HepG2 (cell line): ENCODE data around the gene STAC. TPM values are rescaled to one million over a fixed set of nuclear protein-coding genes. Genes with fewer than 3 reads are reported as not detected.

Experiments used
- ATAC-seq: fragments of 200-7000 bp; cut with Tn5 transposase; 3 replicates; pipeline ENCODE4 v1.9.1; 2020; ENCODE audit warnings: mild to moderate bottlenecking, moderate library complexity
- BruUV-seq: library from RNA; stranded (reverse); fragments of 400-500 nt; replicated peaks from 2 replicates; lab custom pipeline; 2021; lab: Mats Ljungman, UMichigan
- CTCF ChIA-PET: fragments of 300-600 bp; formaldehyde crosslinking; extraction: SDS; loops from one replicate; lab custom pipeline; 2021; ENCODE audit warnings: low total read pairs, inconsistent platforms, low intra/inter-chr PET ratio; lab: Yijun Ruan, JAX
- POLR2A ChIA-PET: fragments of 350-600 bp; sonication (Branson Sonifier 250); formaldehyde crosslinking; loops from one replicate; lab custom pipeline; 2020; ENCODE audit warnings: antibody characterized with exemption, inconsistent platforms; lab: Yijun Ruan, JAX
- DNase-seq: peaks from one replicate; pipeline ENCODE4 v3.0.0-alpha.2; 2015; ENCODE audit warnings: low spot score
- FAIRE-seq: peaks from 3 replicates; lab custom pipeline; 2011; peaks lifted over from hg19 to GRCh38; lab: Jason Lieb, UNC
- H2AFZ ChIP-seq: one replicate; pipeline ENCODE4 v1.6.1; 2011; ENCODE audit warnings: low read length, inconsistent platforms
- H3K27ac ChIP-seq: fragments of 300-600 bp; 3 replicates; pipeline ENCODE4 v1.8.0; 2011; ENCODE audit warnings: mixed run types, mild to moderate bottlenecking, mixed read lengths, low read length, inconsistent platforms; ENCODE audit not compliant: insufficient read depth; ENCODE audit errors: extremely low read length
- H3K27me3 ChIP-seq, 2 experiments: fragments of 200-600 bp in 1 of 2; 2 replicates in 1 of 2; 3 replicates in 1 of 2; pipeline versions ENCODE4 v1.6.0 to v1.8.0; 2011; ENCODE audit warnings: low read length in 2 of 2, mild to moderate bottlenecking in 2 of 2, moderate library complexity in 2 of 2, inconsistent platforms in 1 of 2; ENCODE audit not compliant: insufficient read depth in 2 of 2, control insufficient read depth in 1 of 2
- H3K36me3 ChIP-seq, 2 experiments: fragments of 200-600 bp in 1 of 2; replicated peaks in 1 of 2; 2 replicates in 1 of 2; 3 replicates in 1 of 2; pipeline versions ENCODE4 v1.5.1 to v1.8.0; 2011; ENCODE audit warnings: low read length in 2 of 2, inconsistent platforms in 1 of 2; ENCODE audit not compliant: insufficient read depth in 2 of 2, control insufficient read depth in 1 of 2
- H3K4me1 ChIP-seq: 2 replicates; pipeline ENCODE4 v1.5.1; 2012; ENCODE audit warnings: low read length, inconsistent platforms; ENCODE audit not compliant: insufficient read depth
- H3K4me2 ChIP-seq: 2 replicates; pipeline ENCODE4 v1.6.0; 2011; ENCODE audit warnings: low read depth, low read length, inconsistent platforms
- H3K4me3 ChIP-seq, 3 experiments: fragments of 200-600 bp in 1 of 3; sonication (generic), shearing (Covaris generic) in 1 of 3; replicated peaks in 1 of 3; 2 replicates each; pipeline ENCODE4 v1.5.1; 2011 to 2016; ENCODE audit warnings: low read length in 3 of 3, inconsistent platforms in 2 of 3, low read depth in 2 of 3, mild to moderate bottlenecking in 2 of 3, control low read depth in 1 of 3, mixed read lengths in 1 of 3; ENCODE audit not compliant: insufficient read depth in 1 of 3
- H3K79me2 ChIP-seq: one replicate; pipeline ENCODE4 v1.6.1; 2011; ENCODE audit warnings: low read length, inconsistent platforms; ENCODE audit not compliant: insufficient read depth
- H3K9ac ChIP-seq: 2 replicates; pipeline ENCODE4 v1.6.0; 2011; ENCODE audit warnings: mild to moderate bottlenecking, low read depth, low read length, inconsistent platforms; ENCODE audit not compliant: insufficient read depth
- H3K9me3 ChIP-seq: 2 replicates; pipeline ENCODE4 v1.5.1; 2012; ENCODE audit warnings: mild to moderate bottlenecking, low read length
- H4K20me1 ChIP-seq: 2 replicates; pipeline ENCODE4 v1.6.0; 2011; ENCODE audit warnings: inconsistent platforms, mild to moderate bottlenecking, low read length, moderate library complexity; ENCODE audit not compliant: insufficient read depth
- AHR ChIP-seq: IDR thresholded peaks from 2 replicates; pipeline ENCODE4 v1.6.1; 2018; ENCODE audit warnings: missing genetic modification reagents, missing compliant biosample characterization
- CEBPB ChIP-seq: IDR thresholded peaks from 2 replicates; pipeline ENCODE4 v1.6.1; 2011; ENCODE audit warnings: low read depth, low read length, improper control_type of control experiment, borderline replicate concordance
- CENPX ChIP-seq: sonication (generic); formaldehyde crosslinking; IDR thresholded peaks from 2 replicates; pipeline ENCODE4 v1.9.0; 2021; ENCODE audit warnings: mild to moderate bottlenecking, missing genetic modification reagents, moderate library complexity
- MAFK ChIP-seq, 2 experiments: IDR thresholded peaks in 1 of 2; conservative IDR thresholded peaks in 1 of 2; 2 replicates each; pipeline ENCODE4 v1.6.1; 2011; ENCODE audit warnings: improper control_type of control experiment in 2 of 2, low read length in 2 of 2
- NFE2L2 ChIP-seq: fragments of 150-350 bp; IDR thresholded peaks from 2 replicates; pipeline ENCODE4 v1.6.1; 2014; ENCODE audit warnings: low read length
- REPIN1 ChIP-seq: sonication (generic); formaldehyde crosslinking; IDR thresholded peaks from 2 replicates; pipeline ENCODE4 v1.8.0; 2022; ENCODE audit warnings: missing genetic modification reagents, low read depth, mild to moderate bottlenecking, borderline replicate concordance
- SALL1 ChIP-seq: sonication (generic); formaldehyde crosslinking; IDR thresholded peaks from 2 replicates; pipeline ENCODE4 v1.8.0; 2022; ENCODE audit warnings: mild to moderate bottlenecking, missing genetic modification reagents
- ZNF17 ChIP-seq: sonication (generic); formaldehyde crosslinking; IDR thresholded peaks from 2 replicates; pipeline ENCODE4 v1.5.0; 2020; ENCODE audit warnings: mild to moderate bottlenecking, missing genetic modification reagents
- ZNF841 ChIP-seq: sonication (generic); formaldehyde crosslinking; IDR thresholded peaks from 2 replicates; pipeline ENCODE4 v1.8.1; 2023; ENCODE audit warnings: missing genetic modification reagents, borderline replicate concordance
- WGBS: methylation state at CpG from one replicate; pipeline ENCODE4 v1.1.6; 2017; ENCODE audit warnings: low lambda C conversion rate; 5-methylcytosine and 5-hydroxymethylcytosine counted together
- in situ Hi-C: cut with HindIII; loops from 2 replicates; pipeline ENCODE4 v1.10.0; 2017; ENCODE audit warnings: low pct_unique_long_range_greater_than_20kb; ENCODE audit not compliant: extremely low pct_ligation_motif_present
- intact Hi-C: fragments of 100-400 bp; cut with micrococcal nuclease; formaldehyde crosslinking; loops from one replicate; pipeline ENCODE4 v1.10.0; 2022; ENCODE audit not compliant: unreplicated experiment
- polyA plus RNA-seq, 8 experiments: library from polyadenylated mRNA; depleted of rRNA in 3 of 8; stranded (reverse) in 7 of 8; unstranded in 1 of 8; fragments of >200 nt; fragmentation: Illumina TruSeq in 4 of 8; extraction: Trizol in 4 of 8; gene quantifications; 2 replicates each; pipeline versions ENCODE4 v1.2.1 to v1.2.3, GENCODE V29; 2011 to 2016; ENCODE audit warnings: low read depth in 4 of 8, missing spikeins in 1 of 8, mixed read lengths in 1 of 8; ENCODE audit not compliant: insufficient read depth in 1 of 8
- total RNA-seq, 5 experiments: library from RNA; depleted of rRNA; stranded (reverse); fragments of >200 nt; fragmentation: Illumina TruSeq; extraction: Trizol; gene quantifications; 2 replicates each; pipeline ENCODE4 v1.2.3, GENCODE V29; 2016; ENCODE audit warnings: low read depth in 1 of 5
- TF ChIP-seq, protein P1 (sequence below): sonication (generic); formaldehyde crosslinking; conservative IDR thresholded peaks from 2 replicates; pipeline ENCODE4 v1.8.0; 2022; ENCODE audit warnings: mild to moderate bottlenecking, moderate library complexity, missing genetic modification reagents

STAC gene
- total and polyA plus RNA-seq, 2 of the 13 experiments (the other 11 are each of a cell fraction or from before 2014, with no cell fraction given) = not detected

DNA sequence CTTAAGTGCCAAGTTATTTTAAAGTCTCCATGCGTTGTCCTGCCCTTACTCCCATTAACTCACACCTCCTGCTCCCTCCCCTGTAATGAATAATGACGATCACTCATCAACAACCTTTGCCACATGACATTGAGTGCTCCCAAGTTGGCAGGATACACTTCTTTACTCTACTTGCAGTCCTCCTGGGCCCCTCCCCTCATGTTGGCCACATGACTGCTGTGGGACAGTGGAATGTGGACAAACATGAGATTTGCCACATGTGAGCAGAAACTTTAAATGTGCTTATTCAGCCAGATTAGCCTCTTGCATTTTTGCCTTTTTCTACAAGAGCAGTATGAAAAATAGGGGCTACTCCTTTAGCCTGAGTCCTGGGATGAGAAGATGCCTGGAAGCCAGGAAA is 216.1 kb downstream of the STAC start:
- FAIRE-seq = no peak
- WGBS = 3% methylated on average over 2 of the region's 2 CpGs
- CTCF ChIA-PET = no interaction called here

DNA sequence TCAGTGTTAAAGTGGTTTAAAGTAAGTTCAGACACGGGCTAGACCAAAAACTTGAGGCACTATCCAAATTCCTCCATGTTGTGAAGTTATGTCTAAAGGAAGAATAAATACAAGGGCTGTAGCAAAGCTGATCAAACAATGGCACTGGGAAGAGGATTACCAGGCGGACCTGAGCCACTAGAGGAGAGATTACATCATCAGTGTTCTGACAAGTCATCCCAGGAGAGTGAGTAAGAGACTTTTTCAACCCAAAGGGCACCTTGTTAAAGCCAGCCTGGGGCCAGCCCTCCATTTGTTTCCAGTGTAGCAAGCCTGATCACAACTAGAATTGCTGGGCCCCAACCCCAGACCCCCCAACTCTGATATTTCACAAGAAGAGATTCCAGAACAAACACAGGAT is 217.1 kb downstream of the STAC start:
- Histone ChIP-seq H3K4me3 (no peak overlapping the region), H3K4me2 (no peak overlapping the region), H3K27ac (no peak overlapping the region), H3K27me3 (no peaks in the 10 kb centered on the region), H4K20me1 (no peaks in the 10 kb centered on the region), H3K79me2 (no peaks in the 10 kb centered on the region), H3K9ac (no peak overlapping the region), H3K36me3 (no peaks in the 10 kb centered on the region), H3K9me3 (no peaks in the 10 kb centered on the region), H2AFZ (no peak overlapping the region), H3K4me1 (no peaks in the 10 kb centered on the region)
- BruUV-seq = no TSS peak
- intact Hi-C loops (no loop called here), in situ Hi-C loops (no loop called here)
- WGBS = 5% methylated on average over 2 of the region's 2 CpGs
- FAIRE-seq (no peak), ATAC-seq (peak; percentile 43; the same call in 1 of the 3 replicates), DNase-seq (no peak)
- POLR2A ChIA-PET = no interaction called here
- CTCF ChIA-PET = no interaction called here
- TF ChIP-seq, protein P1, sequence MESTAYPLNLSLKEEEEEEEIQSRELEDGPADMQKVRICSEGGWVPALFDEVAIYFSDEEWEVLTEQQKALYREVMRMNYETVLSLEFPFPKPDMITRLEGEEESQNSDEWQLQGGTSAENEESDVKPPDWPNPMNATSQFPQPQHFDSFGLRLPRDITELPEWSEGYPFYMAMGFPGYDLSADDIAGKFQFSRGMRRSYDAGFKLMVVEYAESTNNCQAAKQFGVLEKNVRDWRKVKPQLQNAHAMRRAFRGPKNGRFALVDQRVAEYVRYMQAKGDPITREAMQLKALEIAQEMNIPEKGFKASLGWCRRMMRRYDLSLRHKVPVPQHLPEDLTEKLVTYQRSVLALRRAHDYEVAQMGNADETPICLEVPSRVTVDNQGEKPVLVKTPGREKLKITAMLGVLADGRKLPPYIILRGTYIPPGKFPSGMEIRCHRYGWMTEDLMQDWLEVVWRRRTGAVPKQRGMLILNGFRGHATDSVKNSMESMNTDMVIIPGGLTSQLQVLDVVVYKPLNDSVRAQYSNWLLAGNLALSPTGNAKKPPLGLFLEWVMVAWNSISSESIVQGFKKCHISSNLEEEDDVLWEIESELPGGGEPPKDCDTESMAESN = no peak
- TF ChIP-seq NFE2L2 (no peak), ZNF841 (CRISPR knock-in tag) (no peak), AHR (CRISPR knock-in tag) (no peak), SALL1 (no peak), CEBPB (peak; percentile 29; the same call in 1 of the 2 replicates)

More for the DNA sequence above, 216.1 kb downstream of the STAC start:
- in situ Hi-C loops (no loop called here), intact Hi-C loops (no loop called here)
- Histone ChIP-seq H3K79me2 (no peaks in the 10 kb centered on the region), H3K4me3 (no peak overlapping the region), H3K27ac (no peak overlapping the region), H3K4me1 (no peaks in the 10 kb centered on the region), H3K9me3 (no peaks in the 10 kb centered on the region), H4K20me1 (no peaks in the 10 kb centered on the region), H3K36me3 (no peaks in the 10 kb centered on the region), H2AFZ (no peak overlapping the region), H3K9ac (no peak overlapping the region), H3K27me3 (no peaks in the 10 kb centered on the region), H3K4me2 (no peak overlapping the region)
- POLR2A ChIA-PET = no interaction called here
- TF ChIP-seq MAFK (conservative IDR thresholded peaks at IDR 0.05 in 1 of 2, IDR thresholded peaks at IDR 0.05 in 1 of 2; ENCODE audit: low read length in 2 of 2) (0 out of 4 replicates have a peak, but pooled peaks of 1 of the 2 experiments have one; percentile 14), CENPX (CRISPR knock-in tag) (no peak), ZNF17 (no peak), REPIN1 (CRISPR knock-in tag) (no peak)
- ATAC-seq = no peak
- DNase-seq = no peak
- BruUV-seq = no TSS peak
